ENCODE results near the gene P2RY14.

DNA sequence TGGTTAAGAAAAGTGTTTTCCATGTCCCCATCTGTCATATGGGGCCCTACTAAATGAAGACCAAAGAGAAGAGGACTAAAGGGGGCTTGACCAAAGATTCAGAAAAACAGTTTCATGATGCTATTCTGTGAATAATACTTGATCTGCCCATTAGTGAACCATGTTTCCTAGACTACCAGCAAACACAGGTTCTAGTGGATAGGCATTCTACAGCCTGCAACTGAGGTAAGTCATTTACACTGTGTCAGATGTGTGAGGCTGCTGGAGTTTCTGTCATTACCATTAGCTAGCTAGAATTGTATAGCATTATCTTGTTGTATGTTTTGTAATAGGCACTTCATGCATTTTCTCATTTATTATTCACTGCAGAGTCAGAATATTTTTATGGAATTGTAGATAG, 81.9 kb downstream of the P2RY14 start:
- TF ChIP-seq, protein P1, sequence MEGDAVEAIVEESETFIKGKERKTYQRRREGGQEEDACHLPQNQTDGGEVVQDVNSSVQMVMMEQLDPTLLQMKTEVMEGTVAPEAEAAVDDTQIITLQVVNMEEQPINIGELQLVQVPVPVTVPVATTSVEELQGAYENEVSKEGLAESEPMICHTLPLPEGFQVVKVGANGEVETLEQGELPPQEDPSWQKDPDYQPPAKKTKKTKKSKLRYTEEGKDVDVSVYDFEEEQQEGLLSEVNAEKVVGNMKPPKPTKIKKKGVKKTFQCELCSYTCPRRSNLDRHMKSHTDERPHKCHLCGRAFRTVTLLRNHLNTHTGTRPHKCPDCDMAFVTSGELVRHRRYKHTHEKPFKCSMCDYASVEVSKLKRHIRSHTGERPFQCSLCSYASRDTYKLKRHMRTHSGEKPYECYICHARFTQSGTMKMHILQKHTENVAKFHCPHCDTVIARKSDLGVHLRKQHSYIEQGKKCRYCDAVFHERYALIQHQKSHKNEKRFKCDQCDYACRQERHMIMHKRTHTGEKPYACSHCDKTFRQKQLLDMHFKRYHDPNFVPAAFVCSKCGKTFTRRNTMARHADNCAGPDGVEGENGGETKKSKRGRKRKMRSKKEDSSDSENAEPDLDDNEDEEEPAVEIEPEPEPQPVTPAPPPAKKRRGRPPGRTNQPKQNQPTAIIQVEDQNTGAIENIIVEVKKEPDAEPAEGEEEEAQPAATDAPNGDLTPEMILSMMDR (IDR thresholded peaks at IDR 0.05): no peak
- TF ChIP-seq, protein P2, sequence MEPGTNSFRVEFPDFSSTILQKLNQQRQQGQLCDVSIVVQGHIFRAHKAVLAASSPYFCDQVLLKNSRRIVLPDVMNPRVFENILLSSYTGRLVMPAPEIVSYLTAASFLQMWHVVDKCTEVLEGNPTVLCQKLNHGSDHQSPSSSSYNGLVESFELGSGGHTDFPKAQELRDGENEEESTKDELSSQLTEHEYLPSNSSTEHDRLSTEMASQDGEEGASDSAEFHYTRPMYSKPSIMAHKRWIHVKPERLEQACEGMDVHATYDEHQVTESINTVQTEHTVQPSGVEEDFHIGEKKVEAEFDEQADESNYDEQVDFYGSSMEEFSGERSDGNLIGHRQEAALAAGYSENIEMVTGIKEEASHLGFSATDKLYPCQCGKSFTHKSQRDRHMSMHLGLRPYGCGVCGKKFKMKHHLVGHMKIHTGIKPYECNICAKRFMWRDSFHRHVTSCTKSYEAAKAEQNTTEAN (CRISPR knock-in tag; IDR thresholded peaks at IDR 0.05): no peak
- TF ChIP-seq ZNF263 (CRISPR knock-in tag; IDR thresholded peaks at IDR 0.05; ENCODE audit: low read depth) (no peak), ATF1 (CRISPR knock-in tag; IDR thresholded peaks at IDR 0.05) (no peak), TP53 (CRISPR knock-in tag; IDR thresholded peaks at IDR 0.05) (no peak), ATF6 (CRISPR knock-in tag; IDR thresholded peaks at IDR 0.05) (no peak)
